EH (cell line): ENCODE measurements around the gene VWA2.
"Not testable (repeated sequence)": the region's sequence is repeated elsewhere in the genome, so short reads cannot be mapped to it uniquely, and the experiment has no call there.

Experiments
- DNase-seq: peaks from one replicate; pipeline ENCODE4 v3.0.0-alpha.2; 2015; ENCODE audit warnings: low read depth

Gene VWA2

DNA sequence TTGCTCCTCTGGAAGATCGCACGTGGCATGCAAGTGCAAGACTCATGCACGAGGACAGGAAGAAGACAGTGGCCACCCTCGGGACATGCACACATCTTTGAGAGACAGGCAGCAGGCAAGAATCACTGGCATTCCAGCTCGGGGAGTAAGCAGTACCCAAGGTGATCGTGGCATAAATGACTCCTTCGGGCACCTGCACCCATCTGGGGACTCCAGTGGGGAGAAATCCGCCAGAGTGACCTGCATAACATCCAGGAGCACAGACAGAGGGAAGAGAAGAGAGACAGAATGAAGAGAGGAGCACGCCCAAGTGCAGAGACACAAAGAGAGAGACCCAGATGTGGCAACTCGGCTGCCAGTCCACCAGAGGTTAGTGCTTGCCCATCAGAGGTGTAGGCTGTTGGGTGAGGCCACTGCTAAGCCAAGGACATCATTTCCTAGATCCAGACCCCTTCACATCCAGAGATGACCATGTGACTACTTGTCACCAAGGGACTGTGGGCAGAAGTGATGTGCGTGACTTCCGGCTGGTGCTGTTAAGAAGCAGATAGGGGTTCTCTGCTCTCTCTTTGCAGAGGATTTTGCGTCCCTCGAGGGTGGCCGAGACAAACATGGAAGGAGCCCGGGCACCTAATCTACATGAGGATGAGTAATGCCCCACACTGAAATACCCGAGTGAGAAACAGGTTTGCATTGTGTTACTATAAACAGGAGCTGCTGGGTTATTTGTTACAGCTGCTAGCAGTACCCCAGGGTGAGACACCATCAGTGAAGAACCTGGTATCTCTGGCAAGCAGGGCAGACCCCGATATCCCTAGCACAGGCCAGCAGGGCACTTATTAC, 80.6 kb downstream of the VWA2 start:
- DNase-seq, result no peak

DNA sequence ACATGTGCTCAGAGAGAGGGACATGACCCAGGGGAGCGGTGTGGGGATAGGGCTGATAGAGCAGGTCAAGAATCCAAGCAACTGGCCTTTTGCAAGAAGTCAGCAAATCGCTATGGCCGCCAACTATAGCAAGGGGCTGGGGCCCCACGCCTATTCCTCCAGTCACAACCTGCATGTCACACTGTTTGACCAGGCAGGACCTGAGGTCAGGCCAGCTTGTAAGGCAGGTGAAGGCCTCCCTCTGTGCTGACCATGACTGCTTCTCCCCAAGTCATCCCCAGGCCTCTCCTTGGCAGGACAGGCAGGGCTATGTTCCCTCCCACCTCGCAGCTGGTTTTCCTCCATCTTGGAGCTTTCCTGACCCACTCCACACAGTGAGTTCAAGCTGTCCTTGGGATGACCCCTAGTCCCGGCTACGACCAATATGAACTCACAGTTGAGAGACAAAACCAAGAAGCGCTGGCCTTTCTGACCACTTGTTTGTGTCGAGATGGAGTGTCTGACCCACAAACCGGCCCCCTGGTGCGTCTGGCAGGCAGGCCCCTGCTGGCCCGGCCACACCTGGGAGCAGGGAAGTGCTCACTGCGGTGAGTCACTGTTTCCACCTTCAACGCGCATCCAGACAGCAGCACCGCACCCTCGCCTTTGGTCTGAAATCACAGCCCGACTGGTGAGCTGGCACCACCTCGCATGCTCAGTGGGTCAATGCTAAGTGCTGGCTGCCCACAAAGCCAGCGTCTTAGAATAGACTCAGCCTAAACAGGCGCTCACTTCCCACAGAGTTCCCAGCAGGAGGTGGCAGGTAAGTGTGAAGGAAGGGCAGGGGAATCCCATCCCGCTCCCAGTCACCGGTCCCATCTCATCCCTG, 81.4 kb downstream of the VWA2 start:
- no peak for DNase-seq

DNA sequence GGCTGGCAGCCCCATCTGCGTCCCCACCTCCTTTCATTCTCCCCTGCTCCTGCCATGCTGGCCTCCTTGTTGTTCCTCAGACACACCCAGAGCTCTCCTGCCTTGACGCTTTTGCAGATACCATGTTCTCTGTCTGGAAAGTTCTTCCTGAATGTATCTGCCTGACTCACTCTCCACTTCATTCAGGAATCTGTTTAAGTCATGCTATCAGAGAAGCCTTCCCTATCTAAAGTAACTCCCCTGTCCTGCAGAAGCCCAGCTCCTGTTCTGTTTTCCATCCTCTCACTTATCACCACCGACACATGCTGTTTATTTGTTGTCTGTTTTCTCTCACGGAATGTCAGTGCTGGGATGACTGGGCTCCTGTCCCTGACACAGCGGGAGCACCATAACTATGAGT, 83.3 kb downstream of the VWA2 start:
- DNase-seq, result no peak

DNA sequence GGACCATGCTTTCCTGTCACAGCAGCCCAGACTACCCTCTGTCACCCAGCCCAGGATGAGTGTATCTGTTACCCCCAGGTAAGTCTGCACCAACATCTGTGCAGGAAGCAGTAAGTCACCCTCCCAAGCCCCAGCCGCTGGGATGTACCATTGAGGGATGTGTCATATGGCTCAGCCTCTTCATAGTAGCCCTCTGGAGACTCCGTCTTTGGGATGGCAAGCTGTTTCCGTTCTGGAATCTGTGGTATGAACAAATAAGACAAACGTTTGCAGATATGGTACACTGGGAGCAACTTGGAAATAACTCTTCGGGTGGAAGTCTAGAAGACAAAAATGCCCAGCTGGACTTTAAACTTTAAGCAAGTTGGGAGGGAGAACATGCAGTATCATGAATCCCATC, 84.0 kb downstream of the VWA2 start:
- peak; percentile 52 for DNase-seq

DNA sequence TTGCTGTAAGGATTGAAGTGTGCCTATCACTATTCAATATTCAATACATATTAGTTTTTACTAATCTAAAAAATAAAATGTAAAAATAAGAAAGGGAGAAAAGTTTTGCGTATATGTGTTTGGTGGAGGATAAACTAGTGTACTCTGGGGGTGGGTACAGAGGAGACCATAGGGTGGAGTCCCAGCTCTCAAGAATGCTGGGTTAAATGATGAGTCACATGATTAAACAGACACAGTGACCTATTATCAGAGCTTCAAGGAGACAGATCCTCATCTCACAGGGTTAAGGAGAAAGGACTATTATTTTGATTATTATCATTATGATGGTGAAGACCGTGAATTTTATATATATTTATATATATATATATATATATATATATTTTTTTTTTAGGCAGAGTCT, 87.7 kb downstream of the VWA2 start:
- DNase-seq, result no peak

DNA sequence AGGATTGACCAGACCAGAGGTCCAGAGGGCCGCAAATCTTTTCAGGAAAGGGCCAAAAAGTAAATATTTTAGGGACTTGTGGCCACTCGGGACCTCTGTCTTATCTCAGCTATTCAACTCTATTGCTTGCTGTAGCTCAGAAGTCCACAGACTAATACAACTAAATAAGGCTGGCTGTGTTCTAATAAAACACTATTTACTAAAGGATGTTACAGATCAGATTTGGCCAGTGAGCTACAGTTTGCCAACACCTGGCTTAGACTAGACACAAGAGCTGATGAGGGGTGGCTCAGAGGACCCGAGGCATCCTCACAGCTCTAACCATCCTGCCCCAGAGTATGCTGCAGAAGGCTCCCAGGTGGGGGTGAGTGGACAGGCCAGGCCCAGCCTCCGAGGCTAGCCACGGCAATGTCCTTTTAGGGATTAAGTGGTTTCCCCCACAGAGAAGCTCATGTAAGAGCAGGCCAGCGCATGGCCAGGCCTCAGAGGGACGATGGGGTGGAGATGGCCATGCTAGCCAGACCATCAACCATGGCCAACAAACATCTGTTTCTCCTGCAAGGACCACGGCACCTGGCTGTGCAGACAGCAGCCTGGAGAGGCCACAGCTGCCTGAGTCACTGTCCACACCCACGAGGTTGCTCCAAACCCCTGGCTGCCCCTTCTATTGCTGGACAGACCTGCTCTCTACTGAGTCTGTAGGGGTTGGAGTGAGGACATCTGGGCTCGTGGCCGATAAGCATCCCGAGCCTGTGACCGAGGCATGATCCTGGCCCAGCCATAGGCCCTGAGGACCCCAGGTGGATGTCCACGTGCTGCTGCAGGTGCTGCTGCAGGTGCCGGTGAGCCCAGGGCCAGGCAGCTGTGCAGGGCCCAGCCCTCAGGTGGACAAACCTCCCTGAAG, 88.7 kb downstream of the VWA2 start:
- no peak for DNase-seq

DNA sequence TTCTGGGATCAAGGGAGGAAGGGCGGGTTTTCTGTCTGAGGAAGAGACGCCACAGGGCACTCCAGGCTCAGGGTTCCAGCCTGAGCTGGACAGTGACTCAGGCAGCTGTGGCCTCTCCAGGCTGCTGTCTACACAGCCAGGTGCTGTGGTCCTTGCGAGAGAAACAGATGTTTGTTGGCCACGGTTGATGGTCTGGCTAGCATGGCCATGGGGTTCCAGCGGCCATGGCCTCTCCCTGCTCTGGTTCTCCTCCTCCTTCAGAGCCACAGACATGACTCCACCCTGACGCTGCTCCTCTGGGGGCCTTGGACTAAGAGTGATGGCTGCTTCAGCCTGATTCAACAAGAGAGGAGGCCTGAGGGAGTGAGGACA, 89.4 kb downstream of the VWA2 start:
- no peak for DNase-seq

DNA sequence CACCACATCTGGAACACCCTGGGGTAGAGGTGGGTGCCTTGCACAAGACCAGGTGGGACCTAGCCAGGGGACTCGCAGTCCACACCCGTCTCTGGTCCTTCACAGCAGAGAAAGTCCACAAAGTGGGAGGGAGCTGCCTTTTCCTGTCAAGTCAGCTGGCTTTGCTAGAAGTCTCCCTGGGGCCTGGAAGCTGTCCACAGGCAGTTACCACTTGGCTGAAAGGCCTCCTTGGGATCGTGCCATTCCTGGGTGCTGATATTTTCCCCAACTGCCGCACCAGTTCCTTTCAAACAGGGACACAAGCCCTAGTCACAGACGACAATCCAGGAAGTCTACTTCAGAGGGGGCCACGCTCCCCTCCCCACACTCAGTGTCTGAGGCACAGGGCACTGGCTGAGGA, 89.8 kb downstream of the VWA2 start:
- no peak for DNase-seq

DNA sequence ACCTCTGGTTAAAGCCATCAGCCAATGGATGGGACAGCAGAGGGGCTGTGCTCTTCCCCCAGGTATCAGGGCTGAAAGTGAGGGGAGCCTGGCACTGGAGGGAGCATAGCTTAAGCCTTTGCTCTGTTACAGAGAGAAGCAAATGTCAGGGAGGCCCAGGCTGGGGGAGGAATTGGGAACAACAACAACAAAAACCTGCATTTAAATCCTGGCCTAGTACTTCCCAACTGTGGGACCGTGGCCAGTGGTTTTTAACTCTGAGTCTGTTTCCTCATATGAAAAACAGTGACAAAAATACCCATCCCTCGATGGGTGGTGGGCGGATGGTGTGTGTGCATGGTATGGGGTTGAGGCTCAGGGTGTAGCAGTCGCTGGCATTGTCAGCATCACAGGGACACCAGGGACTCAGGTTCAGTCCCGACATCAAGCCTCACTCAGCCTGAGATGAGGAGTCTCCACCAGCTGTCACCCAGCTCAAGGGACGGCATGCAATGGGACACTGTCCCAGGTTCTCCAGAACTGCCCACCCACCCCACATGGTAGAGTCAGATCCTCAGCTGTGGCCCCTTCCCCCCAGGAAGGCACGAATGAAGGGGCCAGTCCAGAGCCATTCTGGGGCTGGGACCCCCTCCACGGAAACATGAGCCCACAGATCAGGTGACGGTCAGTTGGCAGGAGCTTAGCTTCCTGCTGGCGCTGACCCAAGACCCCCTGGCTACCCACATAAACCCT, 90.7 kb downstream of the VWA2 start:
- no peak for DNase-seq

DNA sequence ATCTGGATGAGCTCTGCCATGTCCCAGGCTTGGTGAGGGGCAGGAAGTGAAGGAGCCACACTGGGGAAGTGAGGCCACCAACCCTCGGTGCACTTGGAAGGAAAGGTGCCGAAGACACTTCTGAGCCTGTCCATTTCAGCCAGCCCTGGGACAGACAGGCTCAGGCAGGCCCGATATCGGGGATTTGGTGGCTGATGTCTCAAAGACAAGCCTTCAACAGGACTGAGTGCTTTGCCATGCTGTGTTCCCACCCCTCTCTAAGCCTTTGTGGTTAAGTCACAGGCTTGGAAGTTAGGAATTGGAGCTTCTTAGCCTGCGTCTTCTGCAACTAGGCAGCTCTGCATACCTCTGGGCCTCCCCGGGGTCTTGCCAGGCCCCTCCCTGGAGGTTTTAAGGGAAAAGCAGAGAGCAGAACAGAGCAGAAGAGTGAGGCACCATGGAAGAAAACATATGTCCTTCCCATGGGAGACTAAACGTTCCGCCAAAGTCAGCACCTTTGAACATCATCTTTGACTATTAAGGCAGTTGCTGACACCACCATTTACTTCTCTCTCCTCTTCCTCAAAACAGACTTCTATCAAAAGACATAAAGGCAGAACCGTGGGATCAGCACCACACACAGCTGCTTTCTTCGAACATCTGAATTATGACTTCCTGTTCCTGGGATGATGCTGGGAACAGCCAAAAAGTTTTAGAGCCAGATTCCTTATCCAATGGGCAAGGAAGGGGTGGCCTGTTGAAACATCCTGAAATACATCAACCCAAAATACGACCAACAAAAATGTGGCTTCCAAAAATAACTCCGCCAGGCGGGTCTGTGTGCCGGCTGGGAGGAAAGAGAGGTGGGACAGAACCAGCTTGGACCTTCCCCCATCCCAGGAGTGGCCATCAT, 93.5 kb downstream of the VWA2 start:
- peak; percentile 18 for DNase-seq

DNA sequence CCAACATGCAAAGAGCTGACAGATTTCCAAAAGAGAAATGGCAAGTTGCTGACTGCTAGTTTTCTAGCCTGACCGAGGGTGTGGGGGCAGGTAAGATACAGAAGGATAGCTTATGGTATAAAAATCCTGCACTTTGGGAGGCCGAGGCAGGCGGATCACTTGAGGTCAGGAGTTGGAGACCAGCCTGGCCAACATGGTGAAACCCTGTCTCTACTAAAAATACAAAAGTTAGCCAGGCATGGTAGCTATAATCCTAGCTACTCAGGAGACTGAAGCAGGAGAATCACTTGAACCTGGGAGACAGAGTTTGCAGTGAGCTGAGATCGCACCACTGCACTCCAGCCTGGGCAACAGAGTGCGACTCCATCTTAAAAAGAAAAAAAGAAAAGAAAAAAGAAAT, 94.4 kb downstream of the VWA2 start:
- not testable (repeated sequence) for DNase-seq

DNA sequence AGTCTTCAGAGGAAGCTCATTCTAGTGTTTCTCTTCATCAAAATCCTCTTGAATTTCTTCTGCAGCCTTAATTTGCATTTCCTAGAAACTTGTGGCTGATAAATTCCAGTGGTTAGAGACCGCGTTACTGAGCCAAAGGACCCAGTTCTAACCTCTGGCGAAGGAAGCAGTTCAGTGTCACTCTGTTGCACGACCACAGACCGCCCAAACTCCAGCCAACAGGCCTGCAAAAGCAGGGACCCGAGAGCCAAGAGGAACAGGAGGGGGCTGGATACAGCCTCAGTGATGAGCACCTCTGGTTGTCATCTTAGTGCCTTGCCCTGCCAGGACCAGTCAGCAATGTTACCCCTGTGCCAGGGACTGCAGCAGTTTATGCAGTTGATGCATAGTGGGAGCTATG, 95.2 kb downstream of the VWA2 start:
- DNase-seq, result no peak

DNA sequence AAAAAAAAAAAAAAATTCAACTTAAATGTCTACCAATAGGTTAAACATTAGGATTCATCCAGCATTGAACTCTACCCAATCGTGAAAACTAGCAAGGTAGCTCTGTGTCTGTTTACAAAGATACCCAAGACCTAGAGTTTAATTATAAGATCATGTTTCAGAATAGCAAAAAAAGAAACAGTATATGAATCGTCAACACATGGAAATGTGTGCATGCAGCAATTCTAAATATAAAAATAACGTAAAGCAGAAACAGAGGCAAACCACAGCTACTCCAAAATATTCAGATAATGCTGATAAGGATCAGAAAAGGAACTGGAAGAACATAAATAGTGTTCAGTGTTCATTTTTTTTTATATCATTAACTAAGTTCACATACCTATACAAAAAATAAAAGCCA, 96.6 kb downstream of the VWA2 start:
- DNase-seq, result no peak

DNA sequence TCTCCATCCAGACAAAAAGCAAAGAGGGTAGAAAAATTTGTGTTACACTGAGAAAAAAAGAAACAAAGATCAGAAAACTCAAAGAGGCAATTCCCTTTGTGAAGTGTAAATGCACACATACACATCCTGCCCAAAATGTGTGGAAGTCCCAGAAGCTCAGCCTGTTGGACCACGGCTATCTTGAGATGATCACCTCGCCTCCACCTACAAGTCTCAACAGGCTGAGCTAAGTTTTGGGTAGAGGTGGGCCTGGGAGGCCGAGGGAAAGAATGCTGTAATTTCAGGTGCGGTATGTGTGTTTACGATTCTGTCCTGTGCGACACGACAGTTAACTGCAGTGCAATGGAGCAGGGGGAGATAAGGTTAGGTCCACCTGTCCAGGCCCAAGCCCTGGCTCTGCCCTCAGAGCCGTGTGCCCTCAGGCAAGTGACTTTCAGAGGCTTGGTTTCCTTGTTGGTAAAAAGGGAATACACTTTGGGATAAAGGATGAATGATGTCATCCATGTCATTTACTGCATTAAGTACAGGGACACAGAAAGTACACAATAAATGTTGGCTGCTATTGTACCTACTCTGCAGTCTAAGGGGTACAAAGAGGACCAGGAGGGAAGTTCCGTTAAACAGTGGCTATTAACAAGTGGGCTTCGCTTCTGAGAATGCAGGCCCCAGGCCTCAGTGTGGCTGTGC, 97.9 kb downstream of the VWA2 start:
- DNase-seq, result no peak

DNA sequence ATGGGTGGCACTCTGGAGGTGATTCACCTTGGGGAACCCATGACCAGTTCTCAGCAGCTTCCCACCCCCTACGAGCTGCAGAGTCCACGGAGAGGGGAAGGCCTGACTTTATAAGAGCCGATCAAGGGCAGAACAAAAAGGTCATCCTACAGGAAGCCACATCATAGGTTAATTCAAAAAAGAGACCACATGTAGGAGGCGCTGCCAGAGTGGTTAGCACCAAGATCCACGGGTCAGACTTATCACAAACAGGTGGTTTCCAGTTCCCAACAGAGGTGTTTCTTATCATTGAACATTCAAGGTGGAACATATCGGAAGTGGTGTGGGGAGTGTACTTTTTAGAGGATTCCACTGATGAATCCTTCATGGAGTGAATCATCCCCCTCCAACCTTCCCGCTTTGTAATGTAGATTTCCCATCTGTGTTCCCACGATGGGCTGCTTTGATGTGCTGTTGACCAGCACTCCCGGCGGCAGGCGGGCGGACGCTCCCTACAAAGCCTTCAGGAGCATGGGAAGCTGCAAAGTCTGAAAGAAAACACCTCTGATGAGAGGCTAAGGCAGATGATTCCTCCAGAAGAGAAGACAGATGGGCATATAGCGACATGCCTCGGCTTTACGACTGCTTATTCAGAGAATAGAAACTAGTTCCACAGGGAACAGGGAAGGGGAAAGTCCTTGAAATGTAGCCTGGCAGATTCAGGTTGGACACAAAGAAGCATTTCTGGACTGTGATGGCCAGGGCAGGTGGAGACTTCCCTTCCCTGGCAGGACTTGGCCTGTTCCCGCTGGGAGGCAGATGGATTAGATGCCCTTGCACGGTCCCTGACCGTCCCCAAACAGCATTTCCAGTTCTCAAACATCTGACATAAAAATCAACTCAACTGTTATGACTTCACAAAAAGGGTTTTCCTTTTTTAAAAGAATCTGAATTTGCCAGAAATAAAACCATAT, 98.7 kb downstream of the VWA2 start:
- DNase-seq, result no peak

DNA sequence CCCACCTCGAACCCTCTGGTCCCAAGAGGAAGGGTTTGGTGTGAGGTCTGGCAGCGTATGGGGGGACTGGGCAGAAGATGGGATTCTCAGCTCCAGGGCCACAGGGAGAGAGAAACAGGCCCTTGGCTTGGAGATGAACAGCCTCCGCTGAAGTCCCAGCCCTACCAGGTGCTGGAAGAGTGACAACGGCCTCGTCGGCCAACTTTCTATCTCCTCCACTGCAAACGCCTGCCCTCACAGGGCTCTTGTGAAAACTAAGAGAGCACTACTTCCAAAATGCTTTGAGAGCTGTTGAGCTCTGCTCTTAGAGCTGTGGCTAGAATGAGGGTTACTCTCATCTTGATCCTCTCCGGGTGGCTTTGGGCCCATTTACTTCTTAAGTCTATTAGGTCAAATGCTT, 101.8 kb downstream of the VWA2 start:
- DNase-seq, result no peak
